Measurements from ENCODE around the gene MRPS26. TPM values are rescaled to one million over a fixed set of nuclear protein-coding genes. Genes with fewer than 3 reads are reported as not detected.

The MRPS26 gene
- total RNA-seq, 4 donors from 2014 or later, result 34.5 to 43.6 (median 43.1) TPM

- Histone ChIP-seq H3K4me1 (peaks cover 0 to 15% (median 2%) of the 10 kb centered on the region in 4 donors), H3K27me3 (peaks cover 0 to 7% of the 10 kb centered on the region in 2 donors), H3K36me3 (no peaks in the 10 kb centered on the region), H3K27ac (no peak overlapping the region), H3K9me3 (no peaks in the 10 kb centered on the region), H3K4me3 (no peak overlapping the region)
- no peak for TF ChIP-seq POLR2A (IDR thresholded peaks at IDR 0.05)
- TF ChIP-seq, protein P1, sequence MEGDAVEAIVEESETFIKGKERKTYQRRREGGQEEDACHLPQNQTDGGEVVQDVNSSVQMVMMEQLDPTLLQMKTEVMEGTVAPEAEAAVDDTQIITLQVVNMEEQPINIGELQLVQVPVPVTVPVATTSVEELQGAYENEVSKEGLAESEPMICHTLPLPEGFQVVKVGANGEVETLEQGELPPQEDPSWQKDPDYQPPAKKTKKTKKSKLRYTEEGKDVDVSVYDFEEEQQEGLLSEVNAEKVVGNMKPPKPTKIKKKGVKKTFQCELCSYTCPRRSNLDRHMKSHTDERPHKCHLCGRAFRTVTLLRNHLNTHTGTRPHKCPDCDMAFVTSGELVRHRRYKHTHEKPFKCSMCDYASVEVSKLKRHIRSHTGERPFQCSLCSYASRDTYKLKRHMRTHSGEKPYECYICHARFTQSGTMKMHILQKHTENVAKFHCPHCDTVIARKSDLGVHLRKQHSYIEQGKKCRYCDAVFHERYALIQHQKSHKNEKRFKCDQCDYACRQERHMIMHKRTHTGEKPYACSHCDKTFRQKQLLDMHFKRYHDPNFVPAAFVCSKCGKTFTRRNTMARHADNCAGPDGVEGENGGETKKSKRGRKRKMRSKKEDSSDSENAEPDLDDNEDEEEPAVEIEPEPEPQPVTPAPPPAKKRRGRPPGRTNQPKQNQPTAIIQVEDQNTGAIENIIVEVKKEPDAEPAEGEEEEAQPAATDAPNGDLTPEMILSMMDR (IDR thresholded peaks at IDR 0.05), result no peak
- DNase-seq, result no peak
Measured at GRCh38 chr20:3068075-3068474, 22.2 kb downstream of the MRPS26 start.

- TF ChIP-seq, protein P1 (IDR thresholded peaks at IDR 0.05), result peak in 4 of 6 experiments; percentile 9 to 35 (median 27)
- TF ChIP-seq POLR2A (IDR thresholded peaks at IDR 0.05), result no peak
- H3K4me3 ChIP-seq, result no peak overlapping the region
- peaks cover 0 to 7% of the 10 kb centered on the region in 2 donors for H3K27me3 ChIP-seq
- H3K9me3 ChIP-seq, result no peaks in the 10 kb centered on the region
- H3K4me1 ChIP-seq, result peaks cover 0 to 15% (median 2%) of the 10 kb centered on the region in 4 donors
- H3K27ac ChIP-seq, result no peak overlapping the region
- no peak for DNase-seq
- no peaks in the 10 kb centered on the region for H3K36me3 ChIP-seq
Measured at GRCh38 chr20:3068986-3069900, 23.4 kb downstream of the MRPS26 start.

DNA sequence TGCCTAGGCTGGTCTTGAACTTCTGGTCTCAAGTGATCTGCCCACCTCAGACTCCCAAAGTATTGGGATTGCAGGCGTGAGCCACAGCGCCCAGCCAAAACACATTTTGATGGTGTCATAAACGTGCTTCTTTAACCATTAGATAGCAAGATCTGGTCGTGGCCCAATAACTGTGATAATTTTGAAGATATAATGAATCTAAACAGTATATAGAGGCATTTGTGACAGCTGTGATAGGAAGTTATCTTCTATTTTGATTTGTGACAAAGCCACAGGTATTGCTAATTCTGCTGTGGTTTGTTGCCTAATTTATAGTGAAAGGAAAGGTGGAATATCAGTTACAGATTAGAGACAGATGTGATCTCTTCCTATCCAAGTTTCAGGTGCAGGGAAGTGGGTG lies 24.9 kb downstream of the MRPS26 start:
- H3K27ac ChIP-seq, result no peak overlapping the region
- H3K9me3 ChIP-seq, result no peaks in the 10 kb centered on the region
- no peaks in the 10 kb centered on the region for H3K36me3 ChIP-seq
- no peak for TF ChIP-seq POLR2A (IDR thresholded peaks at IDR 0.05)
- TF ChIP-seq, protein P1 (IDR thresholded peaks at IDR 0.05), result no peak
- no peak for DNase-seq
- H3K4me3 ChIP-seq, result no peak overlapping the region
- H3K27me3 ChIP-seq, result peaks cover 0 to 7% of the 10 kb centered on the region in 2 donors
- peaks cover 0 to 15% (median 2%) of the 10 kb centered on the region in 4 donors for H3K4me1 ChIP-seq

GRCh38 chr20:3071266-3071609 lies 25.4 kb downstream of the MRPS26 start:
- peak overlapping the region; percentile 47 to 75 (median 69) for H3K4me3 ChIP-seq
- no peaks in the 10 kb centered on the region for H3K36me3 ChIP-seq
- DNase-seq, result no peak
- H3K27ac ChIP-seq, result peak overlapping the region in 1 of 4 donors; percentile 63
- H3K27me3 ChIP-seq, result peaks cover 0 to 7% of the 10 kb centered on the region in 2 donors
- H3K4me1 ChIP-seq, result peaks cover 0 to 15% (median 2%) of the 10 kb centered on the region in 4 donors
- TF ChIP-seq, protein P1 (IDR thresholded peaks at IDR 0.05), result no peak
- H3K9me3 ChIP-seq, result no peaks in the 10 kb centered on the region

DNA sequence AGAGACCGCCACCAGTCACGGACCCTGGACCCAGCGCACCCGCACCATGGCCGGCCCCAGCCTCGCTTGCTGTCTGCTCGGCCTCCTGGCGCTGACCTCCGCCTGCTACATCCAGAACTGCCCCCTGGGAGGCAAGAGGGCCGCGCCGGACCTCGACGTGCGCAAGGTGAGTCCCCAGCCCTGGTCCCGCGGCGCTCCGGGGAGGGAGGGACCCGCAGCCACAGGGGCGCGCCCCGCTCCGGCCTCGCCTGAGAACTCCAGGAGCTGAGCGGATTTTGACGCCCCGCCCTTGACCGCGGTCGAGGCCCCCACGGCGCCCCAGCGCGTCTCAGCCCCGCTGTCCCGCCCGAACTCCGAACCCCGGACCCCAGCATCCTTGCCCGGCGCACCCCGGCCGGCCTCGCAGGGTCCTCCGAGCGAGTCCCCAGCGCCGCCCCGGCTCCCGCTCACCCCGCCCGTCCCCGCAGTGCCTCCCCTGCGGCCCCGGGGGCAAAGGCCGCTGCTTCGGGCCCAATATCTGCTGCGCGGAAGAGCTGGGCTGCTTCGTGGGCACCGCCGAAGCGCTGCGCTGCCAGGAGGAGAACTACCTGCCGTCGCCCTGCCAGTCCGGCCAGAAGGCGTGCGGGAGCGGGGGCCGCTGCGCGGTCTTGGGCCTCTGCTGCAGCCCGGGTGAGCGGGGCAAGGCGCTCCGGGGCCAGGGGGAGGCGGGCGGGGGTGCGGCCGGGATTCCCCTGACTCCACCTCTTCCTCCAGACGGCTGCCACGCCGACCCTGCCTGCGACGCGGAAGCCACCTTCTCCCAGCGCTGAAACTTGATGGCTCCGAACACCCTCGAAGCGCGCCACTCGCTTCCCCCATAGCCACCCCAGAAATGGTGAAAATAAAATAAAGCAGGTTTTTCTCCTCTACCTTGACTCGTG lies 26.0 kb downstream of the MRPS26 start, which contains the start of gene OXT:
OXT (plus strand) TSS at position 11 of the 920 bp plus-strand sequence; CDS start at position 47, 36 bp downstream.
- peaks cover 0 to 7% of the 10 kb centered on the region in 2 donors for H3K27me3 ChIP-seq
- peaks cover 0 to 15% (median 2%) of the 10 kb centered on the region in 4 donors for H3K4me1 ChIP-seq
- peak; percentile 58 to 80 (median 69) for DNase-seq
- TF ChIP-seq, protein P1 (IDR thresholded peaks at IDR 0.05), result no peak
- TF ChIP-seq POLR2A (IDR thresholded peaks at IDR 0.05), result no peak
- peak within 1 kb of the TSS; percentile 47 to 75 (median 69) for H3K4me3 ChIP-seq
- no peaks in the 10 kb centered on the region for H3K36me3 ChIP-seq
- H3K27ac ChIP-seq, result peak within 1 kb of the TSS in 1 of 4 donors; percentile 63
- H3K9me3 ChIP-seq, result no peaks in the 10 kb centered on the region

Data from Peyer's patch (tissue), 4 donors.